Inflammatory macrophage (primary cell): ENCODE data around the gene GLUD1.
"Not testable (repeated sequence)": the region's sequence is repeated elsewhere in the genome, so short reads cannot be mapped to it uniquely, and the experiment has no call there.

ENCODE experiments used
- DNase-seq, 2 donors: peaks; one replicate each; pipeline ENCODE4 v3.0.0-alpha.2; 2020 to 2022

The GLUD1 gene

GRCh38 chr10:87089746-87090145 lies 4.9 kb downstream of the GLUD1 start:
- DNase-seq: no peak

GRCh38 chr10:87085537-87085936 lies 9.1 kb downstream of the GLUD1 start:
- DNase-seq: no peak

GRCh38 chr10:87084291-87084782 lies 10.3 kb downstream of the GLUD1 start:
- DNase-seq: peak; percentile 11 to 49

GRCh38 chr10:87083576-87084290 lies 10.9 kb downstream of the GLUD1 start:
- DNase-seq: peak; percentile 17 to 37

- DNase-seq: not testable (repeated sequence)
These were observed 12.4 kb downstream of the GLUD1 start for GRCh38 chr10:87082219-87082618.

GRCh38 chr10:87081574-87081973 lies 13.1 kb downstream of the GLUD1 start:
- not testable (repeated sequence) for DNase-seq

GRCh38 chr10:87080621-87081020 lies 14.0 kb downstream of the GLUD1 start:
- DNase-seq: not testable (repeated sequence)

- no peak for DNase-seq
These were observed 15.4 kb downstream of the GLUD1 start for GRCh38 chr10:87079106-87079836.

- DNase-seq: not testable (repeated sequence)
These were observed 18.2 kb downstream of the GLUD1 start for GRCh38 chr10:87076421-87076820.

- DNase-seq: no peak
These were observed 22.2 kb downstream of the GLUD1 start for GRCh38 chr10:87072449-87072848.

- no peak for DNase-seq
These were observed 26.4 kb downstream of the GLUD1 start for GRCh38 chr10:87068281-87068680.

GRCh38 chr10:87066865-87067264 lies 27.8 kb downstream of the GLUD1 start:
- DNase-seq: no peak

GRCh38 chr10:87066178-87066577 lies 28.5 kb downstream of the GLUD1 start:
- no peak for DNase-seq

GRCh38 chr10:87064651-87065050 lies 30.0 kb downstream of the GLUD1 start:
- no peak for DNase-seq

- DNase-seq: no peak
These were observed 34.2 kb downstream of the GLUD1 start for GRCh38 chr10:87060280-87060928.

GRCh38 chr10:87059401-87059800 lies 35.2 kb downstream of the GLUD1 start:
- DNase-seq: no peak

- no peak for DNase-seq
These were observed 36.5 kb downstream of the GLUD1 start for GRCh38 chr10:87058171-87058570.

GRCh38 chr10:87054373-87055295 lies 40.0 kb downstream of the GLUD1 start:
- DNase-seq: peak; percentile 77 to 88

GRCh38 chr10:87053577-87054181 lies 41.0 kb downstream of the GLUD1 start:
- DNase-seq: no peak

- DNase-seq: no peak
These were observed 41.5 kb downstream of the GLUD1 start for GRCh38 chr10:87053111-87053510.

GRCh38 chr10:87045434-87045938 lies 49.2 kb downstream of the GLUD1 start:
- DNase-seq: no peak

GRCh38 chr10:87043579-87043978 lies 51.1 kb downstream of the GLUD1 start:
- not testable (repeated sequence) for DNase-seq
